Panc1 (cell line): Measurements from ENCODE around the gene DLX3. TPM values are rescaled to one million over a fixed set of nuclear protein-coding genes. Genes with fewer than 3 reads are reported as not detected.

Experiments
- ATAC-seq: fragments of 200-7000 bp; cut with Tn5 transposase; 2 replicates; pipeline ENCODE4 v1.9.1; 2020; ENCODE audit warnings: mild to moderate bottlenecking, moderate library complexity
- BruUV-seq: library from RNA; stranded (reverse); fragments of 400-500 nt; replicated peaks from 2 replicates; lab custom pipeline; 2021; lab: Mats Ljungman, UMichigan
- CTCF ChIA-PET: fragments of 300-600 bp; sonication (Branson Sonifier 250); formaldehyde crosslinking; loops from one replicate; lab custom pipeline; 2022; ENCODE audit warnings: antibody characterized with exemption; lab: Charles Lee
- POLR2A ChIA-PET: fragments of 300-600 bp; sonication (Branson Sonifier 250); formaldehyde crosslinking; loops from one replicate; lab custom pipeline; 2022; ENCODE audit warnings: antibody characterized with exemption; lab: Charles Lee
- DNase-seq: peaks from one replicate; pipeline ENCODE4 v3.0.0-alpha.2; 2010; ENCODE audit warnings: low read depth, low spot score
- H3K27ac ChIP-seq: 2 replicates; pipeline ENCODE4 v1.5.1; 2011; ENCODE audit warnings: mild to moderate bottlenecking, low read length, inconsistent platforms
- H3K27me3 ChIP-seq: fragments of 200-500 bp; sonication (Bioruptor generic); 2 replicates; pipeline ENCODE4 v1.6.0; 2014; ENCODE audit warnings: low read length, inconsistent platforms; ENCODE audit not compliant: control insufficient read depth, insufficient read depth
- H3K36me3 ChIP-seq: fragments of 200-500 bp; sonication (Bioruptor generic); 2 replicates; pipeline ENCODE4 v1.5.1; 2014; ENCODE audit warnings: inconsistent platforms, mild to moderate bottlenecking, low read length, moderate library complexity; ENCODE audit not compliant: control insufficient read depth, insufficient read depth
- H3K4me1 ChIP-seq: 2 replicates; pipeline ENCODE4 v1.5.1; 2011; ENCODE audit warnings: inconsistent platforms, mild to moderate bottlenecking, low read length, moderate library complexity; ENCODE audit not compliant: control insufficient read depth, insufficient read depth
- H3K4me3 ChIP-seq, 2 experiments: 2 replicates each; pipeline ENCODE4 v1.5.1; 2011 to 2012; ENCODE audit warnings: low read depth in 2 of 2, low read length in 2 of 2, mild to moderate bottlenecking in 2 of 2, inconsistent platforms in 1 of 2, moderate library complexity in 1 of 2
- H3K9me3 ChIP-seq: fragments of 200-500 bp; sonication (Bioruptor generic); 2 replicates; pipeline ENCODE4 v1.5.1; 2014; ENCODE audit warnings: low read depth, mild to moderate bottlenecking, inconsistent platforms, low read length, moderate library complexity; ENCODE audit not compliant: control insufficient read depth, insufficient read depth
- POLR2AphosphoS5 ChIP-seq: IDR thresholded peaks from 2 replicates; pipeline ENCODE4 v1.6.1; 2012; ENCODE audit warnings: mild to moderate bottlenecking, low read depth, low read length, moderate library complexity
- REST ChIP-seq, 2 experiments: IDR thresholded peaks; 2 replicates each; pipeline ENCODE4 v1.6.1; 2011 to 2012; ENCODE audit warnings: low read depth in 2 of 2, control low read depth in 1 of 2, low read length in 1 of 2, mild to moderate bottlenecking in 1 of 2, moderate library complexity in 1 of 2; ENCODE audit not compliant: insufficient read depth in 1 of 2
- SIN3A ChIP-seq: IDR thresholded peaks from 2 replicates; pipeline ENCODE4 v1.6.1; 2012; ENCODE audit warnings: low read depth, mild to moderate bottlenecking, low read length, moderate library complexity, borderline replicate concordance; ENCODE audit not compliant: insufficient read depth
- TCF7L2 ChIP-seq: IDR thresholded peaks from 2 replicates; pipeline ENCODE4 v1.6.1; 2011; ENCODE audit warnings: mild to moderate bottlenecking, low read depth, low read length, inconsistent platforms
- in situ Hi-C: cut with HindIII; loops from 2 replicates; pipeline ENCODE4 v1.10.0; 2016; ENCODE audit warnings: low sequenced_read_pairs, low pct_unique_long_range_greater_than_20kb
- intact Hi-C: fragments of 100-400 bp; cut with micrococcal nuclease; formaldehyde crosslinking; loops from one replicate; pipeline ENCODE4 v1.10.0; 2022; ENCODE audit not compliant: unreplicated experiment
- total RNA-seq: library from RNA; stranded (reverse); gene quantifications from one replicate; pipeline ENCODE4 v1.2.1, GENCODE V29; 2021; ENCODE audit not compliant: unreplicated experiment
- TF ChIP-seq, protein P1 (sequence below): fragments of 450-650 bp; IDR thresholded peaks from 2 replicates; pipeline ENCODE4 v1.5.1; 2017; ENCODE audit warnings: mild to moderate bottlenecking

The DLX3 gene
- total RNA-seq, 1 experiment from 2014 or later: 2.9 TPM

DNA sequence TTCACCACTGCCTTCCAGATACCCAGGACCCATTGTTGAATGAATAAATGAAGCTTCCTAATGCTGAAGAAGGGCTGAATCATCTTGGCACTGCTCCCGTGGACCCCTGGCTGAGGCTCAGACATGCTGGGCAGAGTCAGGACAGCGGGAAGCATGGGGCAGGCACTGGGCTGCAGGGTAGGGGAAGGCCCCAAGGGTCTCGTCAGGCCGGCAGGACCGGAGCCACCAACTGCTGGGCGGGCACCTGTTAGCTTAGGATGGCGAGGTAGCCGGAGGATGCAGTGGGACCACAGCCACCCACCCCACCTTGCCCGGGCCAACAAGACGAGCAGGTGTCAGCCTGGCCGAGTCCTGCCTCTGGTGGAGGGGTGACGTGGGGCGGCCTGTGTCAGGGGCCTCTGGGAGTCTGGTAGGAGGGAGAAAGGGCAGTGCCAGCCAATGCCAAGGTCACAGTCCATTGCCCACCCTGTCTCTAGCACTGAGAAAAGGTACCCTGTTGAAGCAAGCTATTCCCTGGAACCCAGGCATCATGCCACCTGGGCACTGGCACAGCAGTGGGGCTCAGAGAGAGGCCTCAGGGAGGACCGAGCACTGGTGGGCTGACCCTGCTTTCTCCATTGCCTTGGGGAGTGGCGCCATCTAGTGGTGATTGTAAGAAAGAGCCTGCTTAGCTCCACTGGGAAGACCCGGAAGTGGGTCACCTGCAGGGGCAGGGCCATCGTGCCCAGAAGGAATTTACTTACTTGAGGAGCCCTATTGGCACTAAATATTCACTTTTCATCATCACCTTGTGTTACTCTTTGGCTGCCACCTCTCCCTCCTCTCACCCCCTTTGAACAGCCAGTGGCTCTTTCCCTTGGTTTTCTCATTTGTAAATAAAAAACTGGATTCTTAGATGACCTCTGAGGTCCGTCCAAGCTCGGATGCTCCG, 3.0 kb upstream of the DLX3 start:
- intact Hi-C loops (loop anchor here (1.0 to 10.0 kb wide), 4 partner anchors 45 to 426 kb away; partner anchors contain the start of gene SLC35B1), in situ Hi-C loops (loop anchor here (5.0 kb wide), 1 partner anchor 91 kb away; no protein-coding TSS in a partner anchor)
- POLR2A ChIA-PET: interaction anchor here (0.6 kb wide), 1 partner anchor 1131 kb away, joined by 8 read pairs; no protein-coding TSS in a partner anchor
- no peak for TF ChIP-seq TCF7L2
- no peak for TF ChIP-seq SIN3A
- TF ChIP-seq, protein P1, sequence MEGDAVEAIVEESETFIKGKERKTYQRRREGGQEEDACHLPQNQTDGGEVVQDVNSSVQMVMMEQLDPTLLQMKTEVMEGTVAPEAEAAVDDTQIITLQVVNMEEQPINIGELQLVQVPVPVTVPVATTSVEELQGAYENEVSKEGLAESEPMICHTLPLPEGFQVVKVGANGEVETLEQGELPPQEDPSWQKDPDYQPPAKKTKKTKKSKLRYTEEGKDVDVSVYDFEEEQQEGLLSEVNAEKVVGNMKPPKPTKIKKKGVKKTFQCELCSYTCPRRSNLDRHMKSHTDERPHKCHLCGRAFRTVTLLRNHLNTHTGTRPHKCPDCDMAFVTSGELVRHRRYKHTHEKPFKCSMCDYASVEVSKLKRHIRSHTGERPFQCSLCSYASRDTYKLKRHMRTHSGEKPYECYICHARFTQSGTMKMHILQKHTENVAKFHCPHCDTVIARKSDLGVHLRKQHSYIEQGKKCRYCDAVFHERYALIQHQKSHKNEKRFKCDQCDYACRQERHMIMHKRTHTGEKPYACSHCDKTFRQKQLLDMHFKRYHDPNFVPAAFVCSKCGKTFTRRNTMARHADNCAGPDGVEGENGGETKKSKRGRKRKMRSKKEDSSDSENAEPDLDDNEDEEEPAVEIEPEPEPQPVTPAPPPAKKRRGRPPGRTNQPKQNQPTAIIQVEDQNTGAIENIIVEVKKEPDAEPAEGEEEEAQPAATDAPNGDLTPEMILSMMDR: peak; percentile 96
- no peak for TF ChIP-seq REST (IDR thresholded peaks at IDR 0.05; ENCODE audit: insufficient read depth in 1 of 2, low read depth in 2 of 2, low read length in 1 of 2)
- peaks cover 19% of the 10 kb centered on the region for H3K4me1 ChIP-seq
- CTCF ChIA-PET: interaction anchor here (0.5 to 3.7 kb wide), 18 partner anchors 10 to 430 kb away, joined by 3 to 55 read pairs (median 4); no protein-coding TSS in a partner anchor
- H3K27ac ChIP-seq: peak overlapping the region; percentile 72
- DNase-seq: peak; percentile 30
- H3K27me3 ChIP-seq: no peaks in the 10 kb centered on the region
- H3K9me3 ChIP-seq: no peaks in the 10 kb centered on the region
- H3K4me3 ChIP-seq: peak overlapping the region; percentile 13 to 24; a peak in 3 of 4 replicates
- no peaks in the 10 kb centered on the region for H3K36me3 ChIP-seq
- BruUV-seq: no TSS peak
- ATAC-seq: peak; percentile 78

DNA sequence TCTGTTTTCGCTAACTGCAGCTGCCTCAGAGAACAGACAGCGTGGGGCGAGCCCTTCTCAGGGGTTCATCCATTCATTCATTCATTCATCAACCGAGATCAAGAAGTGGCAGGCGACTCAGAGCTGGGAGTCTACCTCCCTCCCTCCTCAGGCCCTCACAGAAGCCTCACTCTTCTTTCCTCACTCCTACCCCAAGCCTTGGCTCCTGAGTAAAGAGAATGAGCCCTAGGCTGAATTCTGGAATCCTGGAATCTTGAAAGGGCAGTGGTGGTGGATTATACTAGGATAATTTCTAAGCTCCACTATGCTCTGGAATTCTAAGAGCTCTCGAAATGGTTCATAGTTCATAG, 2.3 kb upstream of the DLX3 start:
- peaks cover 25% of the 10 kb centered on the region for H3K4me1 ChIP-seq
- H3K36me3 ChIP-seq: no peaks in the 10 kb centered on the region
- ChIA-PET CTCF (interaction anchor here (0.5 to 3.7 kb wide), 16 partner anchors 9 to 429 kb away, joined by 3 to 55 read pairs (median 5); no protein-coding TSS in a partner anchor), POLR2A (no interaction called here)
- in situ Hi-C loops: loop anchor here (5.0 kb wide), 1 partner anchor 90 kb away; no protein-coding TSS in a partner anchor
- DNase-seq: no peak
- peak overlapping the region; percentile 45 to 59 for H3K4me3 ChIP-seq
- intact Hi-C loops: loop anchor here (2.0 to 10.0 kb wide), 3 partner anchors 44 to 425 kb away; partner anchors contain the start of gene SLC35B1
- no TSS peak for BruUV-seq
- ATAC-seq: no peak
- no peaks in the 10 kb centered on the region for H3K27me3 ChIP-seq
- H3K9me3 ChIP-seq: no peaks in the 10 kb centered on the region
- TF ChIP-seq REST (IDR thresholded peaks at IDR 0.05; ENCODE audit: insufficient read depth in 1 of 2, low read depth in 2 of 2, low read length in 1 of 2): no peak
- no peak for TF ChIP-seq SIN3A
- TF ChIP-seq, protein P1: no peak
- no peak for TF ChIP-seq TCF7L2
- no peak for TF ChIP-seq POLR2AphosphoS5
- no peak overlapping the region for H3K27ac ChIP-seq
